Retinal pigment epithelial cell (primary cell): Measurements from ENCODE around the gene DNMT3A.

Experiments
- DNase-seq: peaks from one replicate; pipeline ENCODE4 v3.0.0-alpha.2; 2010; ENCODE audit warnings: low read depth
- H3K4me3 ChIP-seq: 2 replicates; pipeline ENCODE4 v1.5.1; 2011; ENCODE audit warnings: mild to moderate bottlenecking, low read length, control low read depth, moderate library complexity
- TF ChIP-seq, protein P1 (sequence below): conservative IDR thresholded peaks from 2 replicates; pipeline ENCODE4 v1.5.1; 2011; ENCODE audit warnings: low read depth, low read length, control low read depth, inconsistent platforms

Gene DNMT3A

GRCh38 chr2:25269233-25269632 lies 72.5 kb downstream of the DNMT3A start:
- DNase-seq = no peak
- TF ChIP-seq, protein P1, sequence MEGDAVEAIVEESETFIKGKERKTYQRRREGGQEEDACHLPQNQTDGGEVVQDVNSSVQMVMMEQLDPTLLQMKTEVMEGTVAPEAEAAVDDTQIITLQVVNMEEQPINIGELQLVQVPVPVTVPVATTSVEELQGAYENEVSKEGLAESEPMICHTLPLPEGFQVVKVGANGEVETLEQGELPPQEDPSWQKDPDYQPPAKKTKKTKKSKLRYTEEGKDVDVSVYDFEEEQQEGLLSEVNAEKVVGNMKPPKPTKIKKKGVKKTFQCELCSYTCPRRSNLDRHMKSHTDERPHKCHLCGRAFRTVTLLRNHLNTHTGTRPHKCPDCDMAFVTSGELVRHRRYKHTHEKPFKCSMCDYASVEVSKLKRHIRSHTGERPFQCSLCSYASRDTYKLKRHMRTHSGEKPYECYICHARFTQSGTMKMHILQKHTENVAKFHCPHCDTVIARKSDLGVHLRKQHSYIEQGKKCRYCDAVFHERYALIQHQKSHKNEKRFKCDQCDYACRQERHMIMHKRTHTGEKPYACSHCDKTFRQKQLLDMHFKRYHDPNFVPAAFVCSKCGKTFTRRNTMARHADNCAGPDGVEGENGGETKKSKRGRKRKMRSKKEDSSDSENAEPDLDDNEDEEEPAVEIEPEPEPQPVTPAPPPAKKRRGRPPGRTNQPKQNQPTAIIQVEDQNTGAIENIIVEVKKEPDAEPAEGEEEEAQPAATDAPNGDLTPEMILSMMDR = no peak
- no peak overlapping the region for H3K4me3 ChIP-seq

GRCh38 chr2:25268139-25268538 lies 73.6 kb downstream of the DNMT3A start:
- no peak for DNase-seq
- TF ChIP-seq, protein P1 = no peak
- H3K4me3 ChIP-seq = no peak overlapping the region

DNA sequence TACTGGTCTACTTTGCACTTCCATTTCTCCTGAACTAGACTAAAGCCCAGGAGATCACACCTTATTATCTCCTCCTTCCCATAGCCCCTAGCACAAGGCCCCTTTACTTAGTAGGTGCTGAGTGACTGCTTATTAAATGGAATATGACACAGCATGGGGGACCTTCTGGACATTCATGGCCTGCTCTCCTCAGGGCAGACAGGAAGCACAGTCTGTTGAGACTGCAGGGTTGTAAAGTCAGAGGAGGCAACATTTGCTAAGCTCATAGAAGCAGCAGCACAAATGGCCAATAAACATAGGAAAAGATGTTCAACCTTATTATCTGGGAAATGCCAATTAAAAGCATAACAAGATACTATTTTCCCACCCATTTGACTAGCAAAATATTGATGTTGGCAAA lies 75.3 kb downstream of the DNMT3A start:
- no peak overlapping the region for H3K4me3 ChIP-seq
- DNase-seq = no peak
- TF ChIP-seq, protein P1 = no peak

GRCh38 chr2:25265802-25266201 lies 75.9 kb downstream of the DNMT3A start:
- TF ChIP-seq, protein P1 = no peak
- no peak for DNase-seq
- H3K4me3 ChIP-seq = no peak overlapping the region

DNA sequence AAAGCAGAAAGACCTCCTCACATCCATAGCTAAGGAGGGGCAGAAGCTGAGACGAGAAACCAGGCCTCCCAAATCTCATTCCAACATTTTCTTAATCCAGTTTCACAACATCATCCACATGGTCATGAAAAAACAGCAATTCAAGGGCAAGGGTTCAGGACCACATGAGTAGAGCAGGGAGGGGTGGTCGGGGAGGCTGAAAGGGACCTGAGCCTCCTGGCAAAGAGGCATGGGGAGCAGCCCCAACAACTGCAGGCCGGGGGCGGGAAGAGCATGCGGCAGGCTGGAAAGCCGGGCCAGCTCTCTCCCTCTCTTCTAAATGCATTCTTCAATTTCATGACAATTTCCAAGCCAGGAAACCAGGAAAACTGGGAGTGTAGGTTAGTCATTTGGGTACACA lies 76.7 kb downstream of the DNMT3A start:
- H3K4me3 ChIP-seq = no peak overlapping the region
- DNase-seq = no peak
- TF ChIP-seq, protein P1 = no peak

DNA sequence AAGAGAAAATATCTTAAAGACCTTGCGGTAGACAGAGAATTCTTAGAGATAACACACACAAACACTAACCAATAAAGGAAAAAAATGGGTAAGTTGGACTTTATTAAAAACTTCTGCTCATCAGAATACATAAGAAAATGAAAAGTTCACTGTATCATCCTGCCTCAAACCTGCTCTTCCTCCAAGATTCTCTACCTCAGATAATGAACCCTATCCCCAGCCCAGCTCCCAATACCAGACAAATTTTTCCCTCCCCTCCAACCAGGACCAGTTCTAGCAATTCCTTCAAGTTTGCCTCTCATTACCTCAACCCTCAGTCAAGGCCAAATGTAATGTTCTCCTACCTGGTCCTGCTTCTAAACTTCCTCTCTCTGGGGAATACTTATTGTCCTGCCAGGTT lies 79.4 kb downstream of the DNMT3A start:
- no peak for DNase-seq
- TF ChIP-seq, protein P1 = no peak

GRCh38 chr2:25259737-25260124 lies 82.0 kb downstream of the DNMT3A start:
- TF ChIP-seq, protein P1 = no peak
- no peak for DNase-seq
- H3K4me3 ChIP-seq = no peak overlapping the region

More for the DNA sequence above, 79.4 kb downstream of the DNMT3A start:
- H3K4me3 ChIP-seq = no peak overlapping the region
